K562 (cell line): ENCODE results near the gene XPNPEP1. TPM values are rescaled to one million over a fixed set of nuclear protein-coding genes. Genes with fewer than 3 reads are reported as not detected.

Experiments
- ATAC-seq: fragments of 200-7000 bp; cut with Tn5 transposase; 3 replicates; pipeline ENCODE4 v1.9.1; 2020; ENCODE audit warnings: moderate library complexity
- BruUV-seq: library from RNA; stranded (reverse); fragments of 400-500 nt; replicated peaks from 2 replicates; lab custom pipeline; 2021; lab: Mats Ljungman, UMichigan
- CTCF ChIA-PET: fragments of 300-600 bp; formaldehyde crosslinking; extraction: SDS; loops from one replicate; lab custom pipeline; 2021; ENCODE audit warnings: low intra/inter-chr PET ratio; lab: Yijun Ruan, JAX
- POLR2A ChIA-PET: fragments of 300-600, 350-650 bp; sonication (Branson Sonifier 250); formaldehyde crosslinking; extraction: SDS; loops from one replicate; lab custom pipeline; 2021; ENCODE audit warnings: antibody characterized with exemption, inconsistent platforms; lab: Yijun Ruan, JAX
- DNase-seq, 4 experiments: peaks; one replicate each; pipeline versions ENCODE4 v3.0.0 to v3.0.0-alpha.2; 2011 to 2018; ENCODE audit warnings: low spot score in 3 of 4, mixed read lengths in 3 of 4; ENCODE audit errors: extremely low read depth in 1 of 4
- FAIRE-seq: peaks from 2 replicates; lab custom pipeline; 2011; peaks lifted over from hg19 to GRCh38; lab: Jason Lieb, UNC
- H2AFZ ChIP-seq: 2 replicates; pipeline ENCODE4 v1.6.0; 2011; ENCODE audit warnings: low read depth, low read length, control low read depth, inconsistent platforms
- H3K27ac ChIP-seq: fragments of 200-600 bp; 3 replicates; pipeline ENCODE4 v1.8.0; 2011; ENCODE audit warnings: low read depth, mild to moderate bottlenecking, control low read depth, inconsistent platforms, low read length, moderate library complexity, mixed read lengths; ENCODE audit errors: extremely low read depth
- H3K27me3 ChIP-seq, 2 experiments: fragments of 300-600 bp in 1 of 2; 2 replicates in 1 of 2; 3 replicates in 1 of 2; pipeline versions ENCODE4 v1.6.0 to v1.8.0; 2011; ENCODE audit warnings: inconsistent platforms in 2 of 2, low read length in 2 of 2, mild to moderate bottlenecking in 1 of 2, mixed read lengths in 1 of 2, moderate library complexity in 1 of 2; ENCODE audit not compliant: control insufficient read depth in 2 of 2, insufficient read depth in 2 of 2
- H3K36me3 ChIP-seq: fragments of 300-600 bp; 3 replicates; pipeline ENCODE4 v1.8.0; 2011; ENCODE audit warnings: mild to moderate bottlenecking, low read length, inconsistent platforms; ENCODE audit not compliant: control insufficient read depth, insufficient read depth
- H3K4me1 ChIP-seq, 2 experiments: fragments of 200-600 bp in 1 of 2; replicated peaks in 1 of 2; 2 replicates in 1 of 2; 3 replicates in 1 of 2; pipeline versions ENCODE4 v1.5.1 to v1.8.0; 2011; ENCODE audit warnings: inconsistent platforms in 2 of 2, low read length in 2 of 2, mild to moderate bottlenecking in 1 of 2, mixed read lengths in 1 of 2, moderate library complexity in 1 of 2; ENCODE audit not compliant: control insufficient read depth in 2 of 2, insufficient read depth in 2 of 2
- H3K4me2 ChIP-seq: 2 replicates; pipeline ENCODE4 v1.6.1; 2011; ENCODE audit warnings: low read length, control low read depth, inconsistent platforms, mixed read lengths; ENCODE audit not compliant: insufficient read depth
- H3K4me3 ChIP-seq: fragments of 200-600 bp; sonication (generic), shearing (Covaris generic); 2 replicates; pipeline ENCODE4 v1.5.1; 2016; ENCODE audit warnings: control low read depth, inconsistent platforms
- H3K79me2 ChIP-seq: fragments of 200-600 bp; 3 replicates; pipeline ENCODE4 v1.8.0; 2011; ENCODE audit warnings: low read length, inconsistent platforms; ENCODE audit not compliant: control insufficient read depth, insufficient read depth
- H3K9ac ChIP-seq, 2 experiments: 2 replicates each; pipeline versions ENCODE4 v1.6.0 to v1.6.1; 2011; ENCODE audit warnings: low read depth in 2 of 2, low read length in 2 of 2, control low read depth in 1 of 2, inconsistent platforms in 1 of 2, mild to moderate bottlenecking in 1 of 2, mixed read lengths in 1 of 2; ENCODE audit not compliant: insufficient read depth in 1 of 2
- H3K9me1 ChIP-seq: one replicate; pipeline ENCODE4 v1.6.0; 2011; ENCODE audit warnings: inconsistent platforms, mild to moderate bottlenecking, low read length, moderate library complexity; ENCODE audit not compliant: control insufficient read depth, insufficient read depth
- H3K9me3 ChIP-seq: replicated peaks from 2 replicates; pipeline ENCODE4 v1.5.1; 2011; ENCODE audit warnings: low read depth, low read length, inconsistent platforms; ENCODE audit not compliant: control insufficient read depth, insufficient read depth
- H4K20me1 ChIP-seq: replicated peaks from 2 replicates; pipeline ENCODE4 v1.6.1; 2011; ENCODE audit warnings: low read length, inconsistent platforms, mixed read lengths; ENCODE audit not compliant: control insufficient read depth, insufficient read depth
- CEBPB ChIP-seq: fragments of 450-650 bp; IDR thresholded peaks from 2 replicates; pipeline ENCODE4 v1.6.1; 2016; ENCODE audit warnings: missing genetic modification characterization, missing compliant biosample characterization
- CHCHD3 ChIP-seq: fragments of 250-450 bp; sonication (Bioruptor Pico); IDR thresholded peaks from 2 replicates; pipeline ENCODE4 v2.1.2; 2022; ENCODE audit warnings: mild to moderate bottlenecking
- CREM ChIP-seq: IDR thresholded peaks from 2 replicates; pipeline ENCODE4 v1.6.1; 2014; ENCODE audit warnings: antibody characterized with exemption, low read depth
- KAT8 ChIP-seq: fragments of 450-650 bp; IDR thresholded peaks from 2 replicates; pipeline ENCODE4 v1.6.1; 2016; ENCODE audit warnings: low read depth, mild to moderate bottlenecking
- MAZ ChIP-seq, 2 experiments: fragments of 450-650 bp in 1 of 2; sonication (generic) in 1 of 2; formaldehyde crosslinking; IDR thresholded peaks in 1 of 2; conservative IDR thresholded peaks in 1 of 2; 2 replicates each; pipeline versions ENCODE4 v1.4.0 to v1.5.0; 2020; ENCODE audit warnings: mild to moderate bottlenecking in 1 of 2, missing genetic modification reagents in 1 of 2
- NFE2 ChIP-seq: IDR thresholded peaks from 2 replicates; pipeline ENCODE4 v1.6.1; 2014; ENCODE audit warnings: antibody characterized with exemption, low read depth
- PREB ChIP-seq: sonication (generic); formaldehyde crosslinking; IDR thresholded peaks from 2 replicates; pipeline ENCODE4 v1.8.1; 2023; ENCODE audit warnings: mild to moderate bottlenecking, missing genetic modification reagents
- SFPQ ChIP-seq: fragments of 200-400 bp; formaldehyde crosslinking; IDR thresholded peaks from 2 replicates; pipeline ENCODE4 v1.6.1; 2017; ENCODE audit warnings: mild to moderate bottlenecking, low read depth, low read length, moderate library complexity
- SMAD1 ChIP-seq: fragments of 150-350 bp; IDR thresholded peaks from 2 replicates; pipeline ENCODE4 v1.6.1; 2014; ENCODE audit warnings: low read length, low read depth; ENCODE audit not compliant: partially characterized antibody
- TAF9B ChIP-seq: fragments of 450-650 bp; IDR thresholded peaks from 2 replicates; pipeline ENCODE4 v1.6.1; 2018; ENCODE audit warnings: mild to moderate bottlenecking; ENCODE audit not compliant: partially characterized antibody
- TEAD2 ChIP-seq: fragments of 450-650 bp; IDR thresholded peaks from 2 replicates; pipeline ENCODE4 v1.6.1; 2016; ENCODE audit warnings: missing genetic modification characterization, control low read depth, missing compliant biosample characterization
- ZMIZ1 ChIP-seq, 2 experiments: fragments of 150-350 bp in 1 of 2; IDR thresholded peaks; 2 replicates each; pipeline ENCODE4 v1.6.1; 2012 to 2016; ENCODE audit warnings: low read depth in 2 of 2, low read length in 2 of 2, mild to moderate bottlenecking in 1 of 2, moderate library complexity in 1 of 2
- ZNF146 ChIP-seq: IDR thresholded peaks from one replicate; pipeline ENCODE4 v1.6.1; 2018; ENCODE audit warnings: missing compliant biosample characterization; ENCODE audit not compliant: unreplicated experiment
- ZNF324 ChIP-seq: fragments of 250-450 bp; sonication (Bioruptor Pico); IDR thresholded peaks from 2 replicates; pipeline ENCODE4 v1.4.0; 2020; ENCODE audit warnings: mild to moderate bottlenecking
- ZNF449 ChIP-seq: fragments of 250-450 bp; sonication (Bioruptor Pico); IDR thresholded peaks from 2 replicates; pipeline ENCODE4 v1.8.0; 2022; ENCODE audit warnings: moderate library complexity, mild to moderate bottlenecking, inconsistent platforms
- ZNF77 ChIP-seq: fragments of 250-450 bp; sonication (Bioruptor Pico); IDR thresholded peaks from 2 replicates; pipeline ENCODE4 v1.5.0; 2020
- whole genome bisulfite sequencing: fragments of 100-300 bp; shearing (Covaris generic); methylation state at CpG from one replicate; pipeline ENCODE4 v1.1.6; 2016; ENCODE audit warnings: low coverage, mixed read lengths; ENCODE audit not compliant: insufficient coverage; ENCODE audit errors: missing lambda C conversion rate; 5-methylcytosine and 5-hydroxymethylcytosine counted together
- in situ Hi-C: fragments of 300-500 bp; cut with MboI; formaldehyde crosslinking; loops from 4 replicates; pipeline ENCODE4 v1.15.0; 2018; ENCODE audit warnings: inconsistent platforms, mixed read lengths
- intact Hi-C: fragments of 100-400 bp; cut with micrococcal nuclease; formaldehyde crosslinking; loops from 2 replicates; pipeline ENCODE4 v1.14.2; 2022
- polyA plus RNA-seq, 8 experiments: library from polyadenylated mRNA; depleted of rRNA in 4 of 8; stranded (reverse) in 5 of 8; unstranded in 3 of 8; fragments of >200 nt; fragmentation: Nextera tagmentation in 2 of 8; fragmentation: Illumina TruSeq in 1 of 8; extraction: Ambion mirVana in 2 of 8; extraction: Trizol in 1 of 8; gene quantifications; 2 replicates each; pipeline versions ENCODE4 v1.2.1 to v1.2.3, GENCODE V29; 2011 to 2014; ENCODE audit warnings: inconsistent platforms in 1 of 8, missing spikeins in 1 of 8
- total RNA-seq, 7 experiments: library from RNA; depleted of rRNA in 6 of 7; stranded (reverse); fragments of >200 nt in 6 of 7; fragmentation: Illumina TruSeq in 2 of 7; extraction: Trizol in 2 of 7; gene quantifications; 2 replicates each; pipeline versions ENCODE4 v1.2.1 to v1.2.3, GENCODE V29; 2011 to 2021; ENCODE audit warnings: low replicate concordance in 1 of 7

Gene XPNPEP1
- total and polyA plus RNA-seq, 9 of the 15 experiments (the other 6 are each of a cell fraction or from before 2014, with no cell fraction given): 24.2 to 93.5 (median 40.1) TPM

GRCh38 chr10:109958059-109958458, 34.7 kb upstream of the XPNPEP1 start:
- H3K9ac ChIP-seq: no peak overlapping the region
- ATAC-seq (no peak), FAIRE-seq (no peak), DNase-seq (no peak)
- no peaks in the 10 kb centered on the region for H3K27me3 ChIP-seq
- no TSS peak for BruUV-seq
- no peaks in the 10 kb centered on the region for H4K20me1 ChIP-seq
- no peaks in the 10 kb centered on the region for H3K36me3 ChIP-seq
- no peak overlapping the region for H2AFZ ChIP-seq
- H3K4me1 ChIP-seq: no peaks in the 10 kb centered on the region
- CTCF ChIA-PET: no interaction called here
- in situ Hi-C loops (no loop called here), intact Hi-C loops (loop anchor here (10.0 kb wide), 1 partner anchor 57 kb away; no protein-coding TSS in a partner anchor)
- POLR2A ChIA-PET: no interaction called here
- H3K4me2 ChIP-seq: no peak overlapping the region
- no peaks in the 10 kb centered on the region for H3K9me3 ChIP-seq
- H3K4me3 ChIP-seq: no peak overlapping the region
- WGBS: 44% methylated on average over 2 of the region's 2 CpGs
- H3K27ac ChIP-seq: no peak overlapping the region
- H3K9me1 ChIP-seq: no peaks in the 10 kb centered on the region
- H3K79me2 ChIP-seq: no peaks in the 10 kb centered on the region
- TF ChIP-seq MAZ (CRISPR knock-in tag; conservative IDR thresholded peaks at IDR 0.05 in 1 of 2, IDR thresholded peaks at IDR 0.05 in 1 of 2) (no peak), KAT8 (no peak), ZNF324 (CRISPR knock-in tag) (no peak), ZNF449 (no peak), CHCHD3 (CRISPR knock-in tag) (no peak), CEBPB (no peak), TEAD2 (tag) (no peak), ZNF77 (no peak), SMAD1 (no peak), ZNF146 (CRISPR knock-in tag) (no peak), PREB (no peak), TAF9B (no peak), CREM (no peak), SFPQ (no peak), ZMIZ1 (IDR thresholded peaks at IDR 0.05; ENCODE audit: low read depth in 2 of 2, low read length in 2 of 2) (no peak), NFE2 (no peak)
